HCT116 (cell line): ENCODE data around the gene SULT2B1. TPM values are rescaled to one million over a fixed set of nuclear protein-coding genes. Genes with fewer than 3 reads are reported as not detected.

ENCODE experiments used
- ATAC-seq: fragments of 200-7000 bp; cut with Tn5 transposase; 2 replicates; pipeline ENCODE4 v1.9.1; 2020; ENCODE audit warnings: mild to moderate bottlenecking, moderate library complexity
- BruUV-seq: library from RNA; stranded (reverse); fragments of 400-500 nt; replicated peaks from 2 replicates; lab custom pipeline; 2021; lab: Mats Ljungman, UMichigan
- CTCF ChIA-PET: fragments of 300-600 bp; sonication (Branson Sonifier 250); formaldehyde crosslinking; loops from one replicate; lab custom pipeline; 2021; ENCODE audit warnings: antibody characterized with exemption; lab: Charles Lee
- POLR2A ChIA-PET: fragments of 300-600, 350-600 bp; sonication (Branson Sonifier 250); formaldehyde crosslinking; loops from one replicate; lab custom pipeline; 2021; ENCODE audit warnings: antibody characterized with exemption; lab: Charles Lee
- RAD21 ChIA-PET, 2 experiments: fragments of 300-600 bp; sonication (Branson Sonifier 250); formaldehyde crosslinking; loops; one replicate each; lab custom pipeline; 2023; ENCODE audit warnings: low total read pairs in 2 of 2; ENCODE audit not compliant: uncharacterized antibody in 2 of 2, unreplicated experiment in 2 of 2, low non-redundant PET in 1 of 2; lab: Charles Lee
- DNase-seq: peaks from one replicate; pipeline ENCODE4 v3.0.0-alpha.2; 2010; ENCODE audit warnings: low read depth, low spot score
- H2AFZ ChIP-seq: fragments of 200-600 bp; shearing (Covaris generic), sonication (generic); 2 replicates; pipeline ENCODE4 v1.6.1; 2017; ENCODE audit warnings: low read depth, mixed run types, mixed read lengths, antibody characterized with exemption, low read length; ENCODE audit not compliant: poor library complexity, severe bottlenecking
- H3K27ac ChIP-seq: 2 replicates; pipeline ENCODE4 v1.5.1; 2012; ENCODE audit warnings: low read depth, low read length
- H3K27me3 ChIP-seq: fragments of 200-600 bp; sonication (generic); 2 replicates; pipeline ENCODE4 v1.6.1; 2016; ENCODE audit warnings: mixed run types, low read length, mixed read lengths; ENCODE audit not compliant: insufficient read depth
- H3K36me3 ChIP-seq, 2 experiments: fragments of 200-500 bp in 1 of 2; fragments of 200-600 bp in 1 of 2; sonication (Bioruptor generic) in 1 of 2; sonication (generic) in 1 of 2; 2 replicates each; pipeline versions ENCODE4 v1.5.1 to v1.6.1; 2014 to 2016; ENCODE audit warnings: low read length in 2 of 2, inconsistent platforms in 1 of 2, mixed read lengths in 1 of 2, mixed run types in 1 of 2; ENCODE audit not compliant: insufficient read depth in 2 of 2, control insufficient read depth in 1 of 2
- H3K4me1 ChIP-seq, 2 experiments: fragments of 200-600 bp in 1 of 2; sonication (generic) in 1 of 2; 2 replicates each; pipeline versions ENCODE4 v1.5.1 to v1.6.1; 2012 to 2017; ENCODE audit warnings: low read length in 2 of 2, inconsistent platforms in 1 of 2, mild to moderate bottlenecking in 1 of 2, mixed read lengths in 1 of 2, mixed run types in 1 of 2, moderate library complexity in 1 of 2; ENCODE audit not compliant: insufficient read depth in 2 of 2, control insufficient read depth in 1 of 2
- H3K4me2 ChIP-seq: fragments of 200-600 bp; sonication (generic); 2 replicates; pipeline ENCODE4 v1.6.1; 2017; ENCODE audit warnings: mixed run types, low read length, mixed read lengths
- H3K4me3 ChIP-seq, 2 experiments: fragments of 200-600 bp in 1 of 2; sonication (generic) in 1 of 2; replicated peaks in 1 of 2; 2 replicates each; pipeline ENCODE4 v1.5.1; 2011 to 2016; ENCODE audit warnings: low read length in 2 of 2, control low read depth in 1 of 2, low read depth in 1 of 2, mild to moderate bottlenecking in 1 of 2, mixed read lengths in 1 of 2, mixed run types in 1 of 2
- H3K79me2 ChIP-seq: fragments of 200-600 bp; sonication (generic); 2 replicates; pipeline ENCODE4 v1.6.1; 2017; ENCODE audit warnings: mild to moderate bottlenecking, mixed run types, low read length, moderate library complexity, mixed read lengths; ENCODE audit not compliant: insufficient read depth
- H3K9ac ChIP-seq: fragments of 200-600 bp; sonication (generic); 2 replicates; pipeline ENCODE4 v1.6.1; 2016; ENCODE audit warnings: low read length, mixed read lengths
- H3K9me2 ChIP-seq: fragments of 200-600 bp; sonication (generic), shearing (Covaris generic); 2 replicates; pipeline ENCODE4 v1.6.1; 2017; ENCODE audit warnings: mixed run types, mild to moderate bottlenecking, moderate library complexity; ENCODE audit not compliant: insufficient read depth
- H3K9me3 ChIP-seq, 2 experiments: fragments of 200-500 bp in 1 of 2; fragments of 200-600 bp in 1 of 2; sonication (Bioruptor generic) in 1 of 2; sonication (generic) in 1 of 2; 2 replicates each; pipeline ENCODE4 v1.6.1; 2014 to 2017; ENCODE audit warnings: low read length in 2 of 2, mixed read lengths in 2 of 2, inconsistent platforms in 1 of 2, low read depth in 1 of 2, mild to moderate bottlenecking in 1 of 2, mixed run types in 1 of 2, moderate library complexity in 1 of 2; ENCODE audit not compliant: control insufficient read depth in 1 of 2, insufficient read depth in 1 of 2
- H4K20me1 ChIP-seq: fragments of 200-600 bp; sonication (generic), shearing (Covaris generic); 2 replicates; pipeline ENCODE4 v1.6.1; 2017; ENCODE audit warnings: mixed run types, mild to moderate bottlenecking, moderate library complexity; ENCODE audit not compliant: insufficient read depth
- CTCF ChIP-seq, 3 experiments: fragments of 200-600 bp in 1 of 3; sonication (generic) in 1 of 3; IDR thresholded peaks in 2 of 3; conservative IDR thresholded peaks in 1 of 3; 2 replicates each; pipeline ENCODE4 v1.5.1; 2012 to 2017; ENCODE audit warnings: low read depth in 2 of 3, low read length in 2 of 3, antibody characterized with exemption in 1 of 3, borderline replicate concordance in 1 of 3, control low read depth in 1 of 3, mild to moderate bottlenecking in 1 of 3, mixed read lengths in 1 of 3, mixed run types in 1 of 3, moderate library complexity in 1 of 3; ENCODE audit not compliant: insufficient read depth in 1 of 3
- EGR1 ChIP-seq: IDR thresholded peaks from 2 replicates; pipeline ENCODE4 v1.6.1; 2012; ENCODE audit warnings: low read depth
- ELF1 ChIP-seq: IDR thresholded peaks from 2 replicates; pipeline ENCODE4 v1.6.1; 2012; ENCODE audit warnings: low read depth, borderline replicate concordance
- JUND ChIP-seq: IDR thresholded peaks from 2 replicates; pipeline ENCODE4 v1.6.1; 2012
- POLR2A ChIP-seq: IDR thresholded peaks from 2 replicates; pipeline ENCODE4 v1.7.0; 2011; ENCODE audit warnings: borderline replicate concordance; ENCODE audit not compliant: insufficient read depth, insufficient read length; ENCODE audit errors: extremely low read depth
- SRF ChIP-seq: IDR thresholded peaks from 2 replicates; pipeline ENCODE4 v1.6.1; 2012; ENCODE audit warnings: low read depth
- ZNF274 ChIP-seq: fragments of 200-500 bp; sonication (Bioruptor generic); IDR thresholded peaks from 2 replicates; pipeline ENCODE4 v1.6.1; 2014; ENCODE audit warnings: mild to moderate bottlenecking, low read depth, low read length, inconsistent platforms
- intact Hi-C: fragments of 100-400 bp; cut with micrococcal nuclease; formaldehyde crosslinking; loops from 2 replicates; pipeline ENCODE4 v1.10.0; 2022
- total RNA-seq: library from RNA; stranded (reverse); gene quantifications from one replicate; pipeline ENCODE4 v1.2.1, GENCODE V29; 2021; ENCODE audit not compliant: unreplicated experiment
- TF ChIP-seq, protein P1 (sequence below): IDR thresholded peaks from 2 replicates; pipeline ENCODE4 v1.6.1; 2012
- TF ChIP-seq, protein P2 (sequence below): IDR thresholded peaks from 2 replicates; pipeline ENCODE4 v1.6.1; 2012; ENCODE audit warnings: low read depth

The SULT2B1 gene
- total RNA-seq, 1 experiment from 2014 or later, result 4.8 TPM

DNA sequence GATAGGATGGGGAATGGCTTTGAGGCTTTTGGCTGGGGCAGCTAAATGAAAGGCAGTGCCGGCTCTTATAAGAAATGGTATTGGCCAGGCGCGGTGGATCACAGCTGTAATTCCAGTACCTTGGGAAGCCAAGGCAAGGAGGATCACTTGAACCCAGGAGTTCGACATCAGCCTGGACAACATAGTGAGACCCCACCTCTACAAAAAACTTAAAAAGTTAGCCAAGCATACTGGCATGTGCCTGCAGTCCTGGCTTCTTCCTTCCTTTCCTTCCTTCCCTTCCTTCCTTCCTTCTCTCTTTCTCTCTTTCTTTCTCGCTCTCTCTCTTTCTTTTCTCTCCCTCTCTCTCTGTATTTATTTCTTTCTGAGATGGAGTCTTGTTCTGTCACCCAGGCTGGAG is 90.9 kb downstream of the SULT2B1 start:
- no TSS peak for BruUV-seq
- Histone ChIP-seq H3K36me3 (no peaks in the 10 kb centered on the region), H2AFZ (no peak overlapping the region), H3K27ac (no peak overlapping the region), H3K9me2 (no peaks in the 10 kb centered on the region), H3K4me1 (peaks cover 23 to 52% of the 10 kb centered on the region in 2 experiments), H3K4me3 (no peak overlapping the region), H3K79me2 (no peaks in the 10 kb centered on the region), H4K20me1 (no peaks in the 10 kb centered on the region), H3K4me2 (no peak overlapping the region), H3K9me3 (no peaks in the 10 kb centered on the region), H3K27me3 (no peaks in the 10 kb centered on the region), H3K9ac (no peak overlapping the region)
- DNase-seq, result no peak
- TF ChIP-seq SRF (no peak), ELF1 (no peak), ZNF274 (no peak), JUND (no peak), CTCF (IDR thresholded peaks at IDR 0.05 in 2 of 3, conservative IDR thresholded peaks at IDR 0.05 in 1 of 3; ENCODE audit: borderline replicate concordance in 1 of 3, insufficient read depth in 1 of 3, low read depth in 2 of 3, low read length in 2 of 3) (no peak), POLR2A (no peak), EGR1 (no peak)
- TF ChIP-seq, protein P1, sequence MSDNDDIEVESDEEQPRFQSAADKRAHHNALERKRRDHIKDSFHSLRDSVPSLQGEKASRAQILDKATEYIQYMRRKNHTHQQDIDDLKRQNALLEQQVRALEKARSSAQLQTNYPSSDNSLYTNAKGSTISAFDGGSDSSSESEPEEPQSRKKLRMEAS, result no peak
- TF ChIP-seq, protein P2, sequence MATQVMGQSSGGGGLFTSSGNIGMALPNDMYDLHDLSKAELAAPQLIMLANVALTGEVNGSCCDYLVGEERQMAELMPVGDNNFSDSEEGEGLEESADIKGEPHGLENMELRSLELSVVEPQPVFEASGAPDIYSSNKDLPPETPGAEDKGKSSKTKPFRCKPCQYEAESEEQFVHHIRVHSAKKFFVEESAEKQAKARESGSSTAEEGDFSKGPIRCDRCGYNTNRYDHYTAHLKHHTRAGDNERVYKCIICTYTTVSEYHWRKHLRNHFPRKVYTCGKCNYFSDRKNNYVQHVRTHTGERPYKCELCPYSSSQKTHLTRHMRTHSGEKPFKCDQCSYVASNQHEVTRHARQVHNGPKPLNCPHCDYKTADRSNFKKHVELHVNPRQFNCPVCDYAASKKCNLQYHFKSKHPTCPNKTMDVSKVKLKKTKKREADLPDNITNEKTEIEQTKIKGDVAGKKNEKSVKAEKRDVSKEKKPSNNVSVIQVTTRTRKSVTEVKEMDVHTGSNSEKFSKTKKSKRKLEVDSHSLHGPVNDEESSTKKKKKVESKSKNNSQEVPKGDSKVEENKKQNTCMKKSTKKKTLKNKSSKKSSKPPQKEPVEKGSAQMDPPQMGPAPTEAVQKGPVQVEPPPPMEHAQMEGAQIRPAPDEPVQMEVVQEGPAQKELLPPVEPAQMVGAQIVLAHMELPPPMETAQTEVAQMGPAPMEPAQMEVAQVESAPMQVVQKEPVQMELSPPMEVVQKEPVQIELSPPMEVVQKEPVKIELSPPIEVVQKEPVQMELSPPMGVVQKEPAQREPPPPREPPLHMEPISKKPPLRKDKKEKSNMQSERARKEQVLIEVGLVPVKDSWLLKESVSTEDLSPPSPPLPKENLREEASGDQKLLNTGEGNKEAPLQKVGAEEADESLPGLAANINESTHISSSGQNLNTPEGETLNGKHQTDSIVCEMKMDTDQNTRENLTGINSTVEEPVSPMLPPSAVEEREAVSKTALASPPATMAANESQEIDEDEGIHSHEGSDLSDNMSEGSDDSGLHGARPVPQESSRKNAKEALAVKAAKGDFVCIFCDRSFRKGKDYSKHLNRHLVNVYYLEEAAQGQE, result no peak
- intact Hi-C loops, result no loop called here
- POLR2A ChIA-PET, result no interaction called here
- CTCF ChIA-PET, result no interaction called here
- RAD21 ChIA-PET, result no interaction called here
- ATAC-seq, result no peak
